NCI-H774 (cell line): ENCODE results near the gene EPHB1.
"Not testable (repeated sequence)": the region's sequence is repeated elsewhere in the genome, so short reads cannot be mapped to it uniquely, and the experiment has no call there.

ENCODE experiments used
- DNase-seq: peaks from one replicate; lab custom pipeline; 2025; lab: John Stamatoyannopoulos, UW

Gene EPHB1

GRCh38 chr3:135216659-135217058 lies 421.6 kb downstream of the EPHB1 start:
- no peak for DNase-seq

GRCh38 chr3:135217730-135218129 lies 422.7 kb downstream of the EPHB1 start:
- no peak for DNase-seq

- no peak for DNase-seq
Measured at GRCh38 chr3:135218304-135218703, 423.2 kb downstream of the EPHB1 start.

- DNase-seq, result no peak
Measured at GRCh38 chr3:135218782-135219181, 423.7 kb downstream of the EPHB1 start.

DNA sequence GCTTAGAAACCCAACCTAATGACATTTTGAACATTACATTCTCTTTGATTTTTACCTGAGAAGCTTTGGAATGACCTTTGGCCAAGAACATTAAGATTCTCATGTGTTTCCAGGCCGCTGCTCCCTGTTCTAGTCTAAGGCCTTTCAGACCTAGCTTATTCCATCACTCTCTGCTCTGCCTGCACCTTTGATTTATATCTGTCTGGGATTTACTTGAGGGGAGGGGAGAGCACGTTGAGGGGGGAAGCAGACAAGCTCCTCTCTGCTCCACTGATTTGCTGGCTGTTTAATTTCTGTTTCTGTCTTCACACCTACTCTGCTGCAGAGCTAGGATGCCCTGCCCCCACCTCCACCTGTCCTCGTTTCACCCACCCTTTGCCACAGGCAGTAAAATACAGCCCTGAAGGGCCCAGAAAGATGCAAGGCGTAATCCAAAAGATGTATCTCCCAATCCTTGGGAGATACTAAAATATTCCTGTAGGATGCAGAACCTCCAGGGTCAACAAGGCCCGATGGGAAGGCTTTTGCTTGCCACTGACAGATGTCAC lies 429.8 kb downstream of the EPHB1 start:
- DNase-seq, result no peak

GRCh38 chr3:135226057-135226456 lies 431.0 kb downstream of the EPHB1 start:
- no peak for DNase-seq

DNA sequence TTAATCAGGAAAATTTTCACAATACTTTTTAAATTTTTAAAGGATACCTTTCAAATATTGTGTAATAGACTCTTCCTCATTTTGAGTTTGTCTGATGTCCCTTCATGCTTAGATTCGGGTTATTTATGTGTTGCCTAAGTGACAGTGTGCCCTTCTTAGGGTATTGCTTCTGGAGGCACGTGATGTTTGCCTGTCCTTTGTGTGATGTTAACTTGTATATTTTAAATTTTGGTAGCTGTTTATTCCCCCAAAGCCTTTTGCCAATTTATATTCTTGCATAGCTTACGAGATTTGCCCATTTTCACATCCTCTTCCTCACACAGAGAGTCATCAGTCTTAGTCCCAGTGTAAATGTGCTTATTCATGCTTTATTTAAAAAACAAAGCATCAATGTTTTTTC lies 433.1 kb downstream of the EPHB1 start:
- no peak for DNase-seq

DNA sequence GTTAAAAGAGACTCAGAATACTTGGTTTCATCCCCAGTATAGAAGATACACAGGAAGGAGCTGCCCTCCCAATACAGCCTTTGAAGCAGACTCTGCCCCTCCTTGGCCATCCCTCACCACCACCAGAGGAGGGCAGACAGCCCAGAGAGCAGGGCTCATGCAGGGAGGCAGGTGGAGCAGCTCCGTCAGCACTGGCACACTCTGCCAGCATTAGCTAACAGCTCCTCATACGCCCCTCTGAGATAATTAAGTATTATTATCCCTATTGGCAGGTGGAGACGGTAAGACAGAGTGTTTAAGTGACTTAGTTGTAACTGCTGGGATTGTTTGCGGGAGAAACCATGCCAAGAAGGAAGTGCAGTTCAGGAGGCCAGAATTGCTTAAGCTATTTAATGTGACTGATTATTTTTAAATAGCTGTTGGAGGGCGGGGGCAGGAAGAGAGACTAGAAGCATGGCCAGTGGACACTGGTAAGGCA lies 434.0 kb downstream of the EPHB1 start:
- DNase-seq, result peak; percentile 95

GRCh38 chr3:135231737-135232136 lies 436.7 kb downstream of the EPHB1 start:
- DNase-seq, result no peak

- no peak for DNase-seq
Measured at GRCh38 chr3:135232226-135232625, 437.2 kb downstream of the EPHB1 start.

GRCh38 chr3:135233476-135233875 lies 438.4 kb downstream of the EPHB1 start:
- DNase-seq, result not testable (repeated sequence)

GRCh38 chr3:135235541-135235940 lies 440.5 kb downstream of the EPHB1 start:
- DNase-seq, result no peak

- DNase-seq, result no peak
Measured at GRCh38 chr3:135237371-135238143, 442.5 kb downstream of the EPHB1 start.

DNA sequence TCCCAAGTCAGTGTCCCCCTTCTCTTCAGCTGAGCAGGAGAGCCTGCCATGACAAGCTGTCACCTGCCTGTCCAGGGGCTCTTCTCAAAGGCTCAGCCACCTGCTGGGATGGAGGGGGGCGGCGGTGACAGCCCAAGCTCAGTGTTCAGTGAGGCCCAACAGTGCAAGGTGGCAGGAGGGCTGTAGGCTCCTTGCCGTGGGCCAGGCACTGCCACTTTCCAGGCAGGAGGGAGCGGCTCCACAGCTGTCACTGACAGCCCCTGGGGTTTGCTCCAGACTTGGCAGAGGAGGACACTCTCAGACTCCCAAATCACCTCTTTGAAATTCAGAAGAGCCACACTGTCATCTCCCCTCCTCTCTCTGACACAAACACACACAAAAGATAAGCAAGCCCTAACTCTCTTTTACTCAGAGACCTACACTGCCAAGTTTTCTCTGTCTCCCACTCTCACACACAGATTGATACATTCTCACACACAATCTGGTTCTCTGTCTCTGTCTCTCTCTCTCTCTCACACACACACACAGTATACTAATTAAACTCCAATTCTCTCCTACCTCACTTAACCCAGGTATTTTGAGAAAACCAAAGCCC lies 443.3 kb downstream of the EPHB1 start:
- no peak for DNase-seq

GRCh38 chr3:135238871-135239614 lies 444.0 kb downstream of the EPHB1 start:
- DNase-seq, result no peak

DNA sequence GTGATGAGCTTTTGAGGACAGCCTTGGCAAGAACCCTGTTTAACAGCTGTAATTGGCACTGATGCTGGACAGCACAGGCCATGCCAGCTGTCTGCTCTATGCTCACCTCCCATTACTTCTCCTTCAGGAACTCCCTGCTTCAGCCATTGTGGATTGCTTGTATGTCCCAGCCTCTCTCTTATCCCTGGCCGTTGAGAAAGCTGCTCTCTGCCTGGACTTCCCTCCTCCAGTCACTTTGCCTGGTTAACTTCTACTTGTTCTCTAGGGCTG lies 444.5 kb downstream of the EPHB1 start:
- no peak for DNase-seq

DNA sequence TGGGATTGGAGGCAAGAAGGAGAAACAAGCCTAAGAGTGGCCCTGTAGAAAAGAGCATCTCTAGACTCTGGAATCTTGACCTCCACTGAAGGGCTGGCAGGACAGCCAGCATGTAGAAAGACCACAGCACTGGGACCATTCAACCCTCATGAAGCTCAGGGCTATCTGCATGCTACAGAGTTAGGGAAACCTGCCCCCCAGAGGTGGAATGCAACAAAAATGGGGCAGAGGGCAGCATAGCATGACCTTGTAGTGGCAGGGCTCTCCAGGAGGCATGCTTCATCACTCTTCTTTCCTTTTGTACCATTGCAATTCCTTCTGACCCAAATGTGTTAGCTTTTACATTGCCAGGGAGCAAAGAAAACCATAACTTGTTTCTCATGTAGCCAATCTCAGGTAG lies 445.4 kb downstream of the EPHB1 start:
- no peak for DNase-seq

DNA sequence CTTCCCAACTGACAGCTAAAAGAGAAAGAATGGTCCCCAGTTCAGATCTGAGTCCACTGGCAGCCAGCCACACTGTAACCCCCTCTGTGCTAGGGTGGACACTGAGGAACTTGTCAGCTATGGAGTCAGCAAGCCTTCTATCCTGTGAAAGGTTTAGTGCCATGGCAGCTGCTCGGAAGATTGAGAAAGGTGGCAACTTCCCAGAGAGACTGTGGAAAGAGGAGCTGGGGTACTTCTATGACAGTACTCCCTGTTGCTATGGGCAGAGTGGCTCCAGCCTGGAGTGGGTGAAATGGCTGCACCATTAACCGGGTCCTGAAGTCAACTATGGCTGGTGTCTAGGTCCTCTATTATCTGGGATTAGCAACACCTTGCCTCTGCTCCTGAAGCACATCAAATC lies 447.2 kb downstream of the EPHB1 start:
- DNase-seq, result no peak

GRCh38 chr3:135243616-135244015 lies 448.6 kb downstream of the EPHB1 start:
- DNase-seq, result no peak

DNA sequence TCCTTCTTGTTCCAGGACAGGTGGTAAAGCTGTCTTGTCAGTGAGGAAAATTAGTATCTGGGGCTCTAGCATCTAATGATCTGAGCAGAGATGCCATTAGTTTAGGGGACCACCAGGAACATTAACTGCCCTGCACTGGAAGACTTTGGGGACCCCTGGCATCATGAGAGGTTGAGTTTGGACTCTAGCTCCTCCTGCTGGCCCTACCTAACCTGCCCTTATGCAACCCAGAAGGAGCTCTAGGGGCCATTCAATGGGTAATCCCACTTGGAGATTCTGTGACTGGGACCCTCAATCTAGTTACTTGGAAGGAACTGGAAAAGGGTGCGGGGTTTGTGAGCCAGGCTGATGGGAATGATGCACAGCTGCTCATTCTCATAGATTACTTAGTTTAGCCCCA lies 451.0 kb downstream of the EPHB1 start:
- no peak for DNase-seq

- DNase-seq, result no peak
Measured at GRCh38 chr3:135248213-135248612, 453.2 kb downstream of the EPHB1 start.

- DNase-seq, result no peak
Measured at GRCh38 chr3:135249186-135249585, 454.1 kb downstream of the EPHB1 start.

DNA sequence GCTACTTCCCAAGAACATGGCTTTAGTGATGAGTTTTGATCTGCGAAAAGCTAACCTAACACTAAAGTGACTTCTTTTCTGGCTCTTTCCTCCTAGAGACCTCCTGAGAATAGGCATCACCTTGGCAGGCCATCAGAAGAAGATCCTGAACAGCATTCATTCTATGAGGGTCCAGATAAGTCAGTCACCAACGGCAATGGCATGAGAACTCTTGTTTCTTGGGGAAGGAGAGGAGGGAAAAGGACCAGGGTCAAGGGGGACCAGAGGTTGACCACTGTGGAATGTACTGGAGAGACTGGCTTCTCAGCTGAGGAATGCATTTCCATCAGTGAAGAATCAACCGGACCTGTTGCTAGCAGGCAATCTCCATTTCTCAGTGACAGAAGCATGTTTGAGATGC lies 463.9 kb downstream of the EPHB1 start:
- DNase-seq, result no peak
